Endothelial cell of umbilical vein (primary cell): ENCODE results near the gene TNFRSF14. TPM values are rescaled to one million over a fixed set of nuclear protein-coding genes. Genes with fewer than 3 reads are reported as not detected.

Experiments used
- BruUV-seq: library from RNA; stranded (reverse); fragments of 400-500 nt; replicated peaks from 2 replicates; lab custom pipeline; 2021; lab: Mats Ljungman, UMichigan
- CTCF ChIA-PET: fragments of 300-600, 350-600 bp; sonication (Branson Sonifier 250); formaldehyde crosslinking; loops from one replicate; lab custom pipeline; 2021; ENCODE audit warnings: antibody characterized with exemption, inconsistent platforms; lab: Charles Lee
- POLR2A ChIA-PET: fragments of 300-600, 350-600 bp; sonication (Branson Sonifier 250); formaldehyde crosslinking; loops from one replicate; lab custom pipeline; 2021; ENCODE audit warnings: antibody characterized with exemption, inconsistent platforms; lab: Charles Lee
- DNase-seq: peaks from one replicate; pipeline ENCODE4 v3.0.0-alpha.2; 2011; ENCODE audit warnings: low read depth, low spot score
- FAIRE-seq: peaks from 2 replicates; lab custom pipeline; 2011; peaks lifted over from hg19 to GRCh38; lab: Jason Lieb, UNC
- H2AFZ ChIP-seq: 2 replicates; pipeline ENCODE4 v1.6.0; 2012; ENCODE audit warnings: low read depth, low read length, control low read depth, inconsistent platforms
- H3K27ac ChIP-seq: 2 replicates; pipeline ENCODE4 v1.5.1; 2011; ENCODE audit warnings: low read depth, mild to moderate bottlenecking, control low read depth, low read length, moderate library complexity; ENCODE audit not compliant: insufficient read depth
- H3K27me3 ChIP-seq, 2 experiments: 2 replicates each; pipeline versions ENCODE4 v1.6.0 to v1.6.1; 2011; ENCODE audit warnings: low read length in 2 of 2, mixed read lengths in 1 of 2; ENCODE audit not compliant: control insufficient read depth in 2 of 2, insufficient read depth in 2 of 2
- H3K36me3 ChIP-seq, 2 experiments: 2 replicates in 1 of 2; 3 replicates in 1 of 2; pipeline ENCODE4 v1.5.1; 2011; ENCODE audit warnings: low read length in 2 of 2, mild to moderate bottlenecking in 1 of 2, moderate library complexity in 1 of 2; ENCODE audit not compliant: control insufficient read depth in 2 of 2, insufficient read depth in 2 of 2; ENCODE audit errors: extremely low read depth in 1 of 2
- H3K4me1 ChIP-seq: 3 replicates; pipeline ENCODE4 v1.5.1; 2011; ENCODE audit warnings: mild to moderate bottlenecking, low read length; ENCODE audit not compliant: control insufficient read depth, insufficient read depth; ENCODE audit errors: extremely low read depth
- H3K4me2 ChIP-seq: 2 replicates; pipeline ENCODE4 v1.6.1; 2011; ENCODE audit warnings: low read length, control low read depth, mixed read lengths; ENCODE audit not compliant: insufficient read depth
- H3K4me3 ChIP-seq, 3 experiments: fragments of 200-600 bp in 1 of 3; sonication (generic), shearing (Covaris generic) in 1 of 3; replicated peaks in 1 of 3; 2 replicates each; pipeline ENCODE4 v1.5.1; 2011 to 2016; ENCODE audit warnings: control low read depth in 3 of 3, low read length in 3 of 3, mild to moderate bottlenecking in 2 of 3, inconsistent platforms in 1 of 3, low read depth in 1 of 3, moderate library complexity in 1 of 3; ENCODE audit not compliant: insufficient read depth in 1 of 3
- H3K79me2 ChIP-seq: 2 replicates; pipeline ENCODE4 v1.6.0; 2012; ENCODE audit warnings: low read length, inconsistent platforms; ENCODE audit not compliant: control insufficient read depth, insufficient read depth
- H3K9ac ChIP-seq: replicated peaks from 2 replicates; pipeline ENCODE3; 2011; ENCODE audit warnings: low read length, control low read depth; ENCODE audit not compliant: insufficient read depth; ENCODE audit errors: extremely low read depth
- H3K9me1 ChIP-seq: replicated peaks from 3 replicates; pipeline ENCODE4 v1.6.0; 2011; ENCODE audit warnings: mild to moderate bottlenecking, low read length; ENCODE audit not compliant: control insufficient read depth, insufficient read depth; ENCODE audit errors: extremely low read depth
- H3K9me3 ChIP-seq: replicated peaks from 2 replicates; pipeline ENCODE4 v1.5.1; 2012; ENCODE audit warnings: low read length, inconsistent platforms; ENCODE audit not compliant: control insufficient read depth, insufficient read depth
- H4K20me1 ChIP-seq: replicated peaks from 2 replicates; pipeline ENCODE3; 2011; ENCODE audit warnings: mild to moderate bottlenecking, low read length; ENCODE audit not compliant: control insufficient read depth, insufficient read depth; ENCODE audit errors: extremely low read depth
- CTCF ChIP-seq, 2 donors: IDR thresholded peaks; 1 replicate in 1 of 2; 2 replicates in 1 of 2; pipeline ENCODE4 v1.5.1; 2011; ENCODE audit warnings: low read length in 2 of 2, mild to moderate bottlenecking in 2 of 2, moderate library complexity in 2 of 2, control low read depth in 1 of 2, inconsistent platforms in 1 of 2, low read depth in 1 of 2; ENCODE audit not compliant: insufficient read depth in 1 of 2; ENCODE audit errors: extremely low read depth in 1 of 2
- EZH2 ChIP-seq: IDR thresholded peaks from 2 replicates; pipeline ENCODE4 v1.6.1; 2012; ENCODE audit warnings: borderline replicate concordance, low read depth, mild to moderate bottlenecking, moderate library complexity, low read length, inconsistent platforms; ENCODE audit not compliant: severe bottlenecking
- FOS ChIP-seq: IDR thresholded peaks from 2 replicates; pipeline ENCODE4 v1.6.1; 2011; ENCODE audit warnings: mild to moderate bottlenecking, low read length, moderate library complexity, borderline replicate concordance; ENCODE audit not compliant: insufficient read depth
- GATA2 ChIP-seq: IDR thresholded peaks from 2 replicates; pipeline ENCODE4 v1.7.0; 2011; ENCODE audit warnings: low read depth, mild to moderate bottlenecking, moderate library complexity, mixed read lengths, low read length; ENCODE audit not compliant: insufficient read length, insufficient read depth
- JUN ChIP-seq: IDR thresholded peaks from 2 replicates; pipeline ENCODE4 v1.6.1; 2011; ENCODE audit warnings: borderline replicate concordance, low read depth; ENCODE audit not compliant: insufficient read length, insufficient read depth
- MYC ChIP-seq: IDR thresholded peaks from one replicate; pipeline ENCODE4 v1.6.1; 2011; ENCODE audit warnings: mild to moderate bottlenecking, low read depth, low read length
- POLR2A ChIP-seq: IDR thresholded peaks from 2 replicates; pipeline ENCODE4 v1.6.1; 2012; ENCODE audit warnings: low read depth, mild to moderate bottlenecking, control low read depth, low read length
- POLR2AphosphoS5 ChIP-seq: IDR thresholded peaks from 2 replicates; pipeline ENCODE4 v1.6.1; 2012; ENCODE audit warnings: low read depth, mild to moderate bottlenecking, control low read depth, low read length, moderate library complexity; ENCODE audit not compliant: insufficient read depth
- dilution Hi-C: fragments of 300-500 bp; cut with MboI; formaldehyde crosslinking; loops from one replicate; pipeline ENCODE4 v1.15.0; 2019; ENCODE audit warnings: low sequenced_read_pairs; ENCODE audit not compliant: extremely low pct_ligation_motif_present
- intact Hi-C: fragments of 100-400 bp; cut with micrococcal nuclease; formaldehyde crosslinking; loops from one replicate; pipeline ENCODE4 v1.10.0; 2022
- polyA plus RNA-seq, 4 experiments: library from polyadenylated mRNA; depleted of rRNA in 3 of 4; stranded (reverse) in 3 of 4; unstranded in 1 of 4; fragments of >200 nt; gene quantifications; 2 replicates each; pipeline versions ENCODE4 v1.2.1 to v1.2.3, GENCODE V29; 2011 to 2012; ENCODE audit warnings: missing spikeins in 1 of 4
- total RNA-seq: library from RNA; stranded (reverse); gene quantifications from 2 replicates; pipeline ENCODE4 v1.2.3, GENCODE V29; 2021
- TF ChIP-seq, protein P1 (sequence below): IDR thresholded peaks from 2 replicates; pipeline ENCODE4 v1.6.1; 2011; ENCODE audit not compliant: insufficient read depth, insufficient read length

TNFRSF14 gene
- total and polyA plus RNA-seq, 2 donors (not counting 3 experiments of a cell fraction or from before 2014, with no cell fraction given) = 40.9 to 49.4 TPM

GRCh38 chr1:2529784-2530512 lies 26.2 kb upstream of the TNFRSF14 start, which contains the start of gene HES5:
TSS of gene HES5 (minus strand) at chr1:2530263. CDS start at chr1:2530164, 99 bp downstream.
- no peaks in the 10 kb centered on the region for H3K9me1 ChIP-seq
- H2AFZ ChIP-seq = no peak within 1 kb of the TSS
- no peaks in the 10 kb centered on the region for H4K20me1 ChIP-seq
- H3K27ac ChIP-seq = no peak within 1 kb of the TSS
- H3K79me2 ChIP-seq = peaks cover 10% of the 10 kb centered on the region
- H3K4me1 ChIP-seq = peaks cover 9% of the 10 kb centered on the region
- intact Hi-C loops (no loop called here), dilution Hi-C loops (no loop called here)
- no peak within 1 kb of the TSS for H3K4me3 ChIP-seq
- CTCF ChIA-PET = interaction anchor here (0.6 kb wide), 1 partner anchor 1207 kb away, joined by 3 read pairs; no protein-coding TSS in a partner anchor
- no peaks in the 10 kb centered on the region for H3K9me3 ChIP-seq
- H3K9ac ChIP-seq = no peak within 1 kb of the TSS
- no peak for FAIRE-seq
- no peak for DNase-seq
- POLR2A ChIA-PET = interaction anchor here (0.5 kb wide), 1 partner anchor 1195 kb away, joined by 11 read pairs; no protein-coding TSS in a partner anchor
- peaks cover 16 to 17% of the 10 kb centered on the region in 2 experiments for H3K27me3 ChIP-seq
- H3K4me2 ChIP-seq = no peak within 1 kb of the TSS
- no peaks in the 10 kb centered on the region for H3K36me3 ChIP-seq
- no TSS peak for BruUV-seq
- TF ChIP-seq FOS = no peak
- no peak for TF ChIP-seq CTCF (IDR thresholded peaks at IDR 0.05; ENCODE audit: extremely low read depth in 1 of 2, insufficient read depth in 1 of 2, low read depth in 1 of 2, low read length in 2 of 2)
- peak; percentile 95 for TF ChIP-seq EZH2
- TF ChIP-seq, protein P1, sequence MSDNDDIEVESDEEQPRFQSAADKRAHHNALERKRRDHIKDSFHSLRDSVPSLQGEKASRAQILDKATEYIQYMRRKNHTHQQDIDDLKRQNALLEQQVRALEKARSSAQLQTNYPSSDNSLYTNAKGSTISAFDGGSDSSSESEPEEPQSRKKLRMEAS = no peak
- no peak for TF ChIP-seq JUN
- TF ChIP-seq POLR2A = no peak
- TF ChIP-seq GATA2 = no peak
- TF ChIP-seq POLR2AphosphoS5 = no peak
- no peak for TF ChIP-seq MYC
